GM23248 (cell line): ENCODE data around the gene LMAN2. TPM values are rescaled to one million over a fixed set of nuclear protein-coding genes. Genes with fewer than 3 reads are reported as not detected.
"Not testable (repeated sequence)": the region's sequence is repeated elsewhere in the genome, so short reads cannot be mapped to it uniquely, and the experiment has no call there.

ENCODE experiments used
- DNase-seq: peaks from one replicate; pipeline ENCODE4 v3.0.0-alpha.2; 2015
- H2AFZ ChIP-seq: fragments of 200-600 bp; sonication (generic); 2 replicates; pipeline ENCODE4 v1.6.1; 2016; ENCODE audit warnings: antibody characterized with exemption
- H3F3A ChIP-seq: fragments of 200-600 bp; sonication (generic); 2 replicates; pipeline ENCODE4 v1.6.1; 2016; ENCODE audit warnings: mild to moderate bottlenecking, antibody characterized with exemption, mixed run types; ENCODE audit not compliant: insufficient read depth
- H3K27ac ChIP-seq: fragments of 200-600 bp; sonication (generic); 2 replicates; pipeline ENCODE4 v1.5.1; 2016; ENCODE audit warnings: mild to moderate bottlenecking
- H3K27me3 ChIP-seq: fragments of 200-600 bp; sonication (generic); replicated peaks from 2 replicates; pipeline ENCODE4 v1.6.1; 2016; ENCODE audit warnings: mild to moderate bottlenecking; ENCODE audit not compliant: insufficient read depth
- H3K36me3 ChIP-seq: fragments of 200-600 bp; sonication (generic); 2 replicates; pipeline ENCODE4 v1.6.1; 2016; ENCODE audit warnings: low read depth, mild to moderate bottlenecking
- H3K4me1 ChIP-seq: fragments of 200-600 bp; sonication (generic); 2 replicates; pipeline ENCODE4 v1.6.1; 2016; ENCODE audit warnings: mild to moderate bottlenecking; ENCODE audit not compliant: insufficient read depth
- H3K4me2 ChIP-seq: fragments of 200-600 bp; sonication (generic); one replicate; pipeline ENCODE4 v1.6.1; 2016; ENCODE audit warnings: mild to moderate bottlenecking; ENCODE audit not compliant: unreplicated experiment
- H3K4me3 ChIP-seq: fragments of 200-600 bp; sonication (generic); 2 replicates; pipeline ENCODE4 v1.5.1; 2016; ENCODE audit warnings: mild to moderate bottlenecking
- H3K79me2 ChIP-seq: fragments of 200-600 bp; sonication (generic); 2 replicates; pipeline ENCODE4 v1.6.1; 2016; ENCODE audit warnings: mild to moderate bottlenecking; ENCODE audit not compliant: insufficient read depth
- H3K9ac ChIP-seq: fragments of 200-600 bp; sonication (generic); 2 replicates; pipeline ENCODE4 v1.6.1; 2016; ENCODE audit warnings: mild to moderate bottlenecking
- H3K9me2 ChIP-seq: fragments of 200-600 bp; sonication (generic); 2 replicates; pipeline ENCODE4 v1.6.1; 2016; ENCODE audit warnings: mixed run types, mild to moderate bottlenecking, moderate library complexity; ENCODE audit not compliant: insufficient read depth
- H3K9me3 ChIP-seq: fragments of 200-600 bp; sonication (generic); one replicate; pipeline ENCODE4 v1.6.1; 2017; ENCODE audit warnings: low read depth
- H4K20me1 ChIP-seq: fragments of 200-600 bp; sonication (generic); 2 replicates; pipeline ENCODE4 v1.6.0; 2016; ENCODE audit not compliant: insufficient read depth
- EZH2 ChIP-seq: fragments of 200-600 bp; sonication (generic); IDR thresholded peaks from 2 replicates; pipeline ENCODE4 v1.6.1; 2018; ENCODE audit warnings: antibody characterized with exemption, mild to moderate bottlenecking; ENCODE audit not compliant: insufficient read depth, poor library complexity, severe bottlenecking
- EZH2phosphoT487 ChIP-seq: fragments of 200-600 bp; sonication (generic); IDR thresholded peaks from 2 replicates; pipeline ENCODE4 v1.6.1; 2018; ENCODE audit warnings: antibody characterized with exemption, moderate library complexity, mild to moderate bottlenecking, low read depth; ENCODE audit not compliant: insufficient read depth
- WGBS, 2 experiments: methylation state at CpG; one replicate each; pipeline ENCODE4 v1.1.6; 2015 to 2017; ENCODE audit warnings: low lambda C conversion rate in 2 of 2, low coverage in 1 of 2; ENCODE audit errors: missing lambda C conversion rate in 2 of 2; 5-methylcytosine and 5-hydroxymethylcytosine counted together
- in situ Hi-C: fragments of 300-500 bp; cut with MboI; formaldehyde crosslinking; loops from 2 replicates; pipeline ENCODE4 v1.15.0; 2020
- polyA plus RNA-seq: library from polyadenylated mRNA; unstranded; fragments of >200 nt; fragmentation: Nextera tagmentation; extraction: Ambion mirVana; gene quantifications from 2 replicates; pipeline ENCODE4 v1.2.1, GENCODE V29; 2016
- total RNA-seq: library from RNA; depleted of rRNA; stranded (reverse); fragments of >200 nt; shearing (Covaris generic); gene quantifications from 2 replicates; pipeline ENCODE4 v1.2.3, GENCODE V29; 2014

Gene LMAN2
- total and polyA plus RNA-seq, 2 experiments from 2014 or later: 303 to 313 TPM

GRCh38 chr5:177377851-177378776 is 26.6 kb upstream of the LMAN2 start:
- no peak overlapping the region for H3K9ac ChIP-seq
- H4K20me1 ChIP-seq: no peaks in the 10 kb centered on the region
- H3K27me3 ChIP-seq: peaks cover 9% of the 10 kb centered on the region
- no peaks in the 10 kb centered on the region for H3K79me2 ChIP-seq
- no peak overlapping the region for H2AFZ ChIP-seq
- no peaks in the 10 kb centered on the region for H3K4me1 ChIP-seq
- in situ Hi-C loops: no loop called here
- H3K4me3 ChIP-seq: no peak overlapping the region
- TF ChIP-seq EZH2phosphoT487 (no peak), EZH2 (no peak)
- DNase-seq: no peak
- 82 to 83% methylated on average over 8 of the region's 8 CpGs for WGBS, 2 experiments
- no peaks in the 10 kb centered on the region for H3K9me3 ChIP-seq
- no peaks in the 10 kb centered on the region for H3K36me3 ChIP-seq
- no peaks in the 10 kb centered on the region for H3K9me2 ChIP-seq
- no peak overlapping the region for H3K27ac ChIP-seq
- H3F3A ChIP-seq: peaks cover 4% of the 10 kb centered on the region; the same call in 1 of the 2 replicates
- H3K4me2 ChIP-seq: no peak overlapping the region

- no peaks in the 10 kb centered on the region for H3K79me2 ChIP-seq
- H3K4me1 ChIP-seq: no peaks in the 10 kb centered on the region
- no peak overlapping the region for H3K4me2 ChIP-seq
- in situ Hi-C loops: no loop called here
- H3K36me3 ChIP-seq: no peaks in the 10 kb centered on the region
- 79 to 81% methylated on average over 11 of the region's 11 CpGs for WGBS, 2 experiments
- H4K20me1 ChIP-seq: no peaks in the 10 kb centered on the region
- no peaks in the 10 kb centered on the region for H3K9me3 ChIP-seq
- H2AFZ ChIP-seq: no peak overlapping the region
- H3K9me2 ChIP-seq: no peaks in the 10 kb centered on the region
- no peak for DNase-seq
- TF ChIP-seq EZH2phosphoT487: no peak
- TF ChIP-seq EZH2: no peak
- no peak overlapping the region for H3K9ac ChIP-seq
- H3K4me3 ChIP-seq: no peak overlapping the region
- peaks cover 4% of the 10 kb centered on the region; the same call in 1 of the 2 replicates for H3F3A ChIP-seq
- H3K27me3 ChIP-seq: no peaks in the 10 kb centered on the region
- no peak overlapping the region for H3K27ac ChIP-seq
Observed at GRCh38 chr5:177376107-177376506, 24.6 kb upstream of the LMAN2 start.

GRCh38 chr5:177375516-177375915 is 24.0 kb upstream of the LMAN2 start:
- H3K79me2 ChIP-seq, H3K4me1 ChIP-seq, H3K9me2 ChIP-seq, H3K4me2 ChIP-seq, in situ Hi-C loops, H3K4me3 ChIP-seq, H3K9me3 ChIP-seq, H2AFZ ChIP-seq, H3F3A ChIP-seq, H3K36me3 ChIP-seq, DNase-seq, H3K27me3 ChIP-seq, H4K20me1 ChIP-seq, H3K27ac ChIP-seq, H3K9ac ChIP-seq: not testable (repeated sequence)
- WGBS, 2 experiments: 53 to 57% methylated on average over 5 of the region's 5 CpGs

- Histone ChIP-seq H3K27me3 (no peaks in the 10 kb centered on the region), H4K20me1 (no peaks in the 10 kb centered on the region), H3K9me3 (no peaks in the 10 kb centered on the region), H3F3A (peaks cover 3% of the 10 kb centered on the region; the same call in 1 of the 2 replicates), H3K4me3 (no peak overlapping the region), H3K9me2 (no peaks in the 10 kb centered on the region), H3K27ac (no peak overlapping the region), H2AFZ (no peak overlapping the region), H3K79me2 (no peaks in the 10 kb centered on the region), H3K4me2 (no peak overlapping the region), H3K9ac (no peak overlapping the region), H3K4me1 (no peaks in the 10 kb centered on the region), H3K36me3 (no peaks in the 10 kb centered on the region)
- DNase-seq: no peak
- in situ Hi-C loops: no loop called here
- WGBS, 2 experiments: 49% methylated on average over 5 of the region's 5 CpGs
- no peak for TF ChIP-seq EZH2
- TF ChIP-seq EZH2phosphoT487: no peak
Observed at GRCh38 chr5:177374211-177374610, 22.7 kb upstream of the LMAN2 start.
